GM19043 (cell line): ENCODE results near the gene FAM234A.
A peak's percentile ranks its signal among the peaks of the same experiment; 100 is the strongest.
"Not testable (repeated sequence)": the region's sequence is repeated elsewhere in the genome, so short reads cannot be mapped to it uniquely, and the experiment has no call there.

Source experiments
- ATAC-seq: cut with Tn5 transposase; IDR thresholded peaks from one replicate; pipeline ENCODE4 v1.9.1; 2021; ENCODE audit warnings: low read depth; ENCODE audit not compliant: unreplicated experiment

The FAM234A gene

GRCh38 chr16:234468-235305, at the start of gene FAM234A:
Gene FAM234A (plus strand): TSS chr16:234821. CDS start chr16:254414, 19,593 bp downstream.
- ATAC-seq = peak; percentile 71

GRCh38 chr16:185213-185612, 49.4 kb upstream of the FAM234A start:
- no peak for ATAC-seq

- no peak for ATAC-seq
These were observed 48.9 kb upstream of the FAM234A start for GRCh38 chr16:185691-186090.

- ATAC-seq = no peak
These were observed 47.3 kb upstream of the FAM234A start for GRCh38 chr16:187330-187729.

GRCh38 chr16:188674-189073, 45.9 kb upstream of the FAM234A start:
- no peak for ATAC-seq

GRCh38 chr16:189604-190186, 44.9 kb upstream of the FAM234A start:
- no peak for ATAC-seq

GRCh38 chr16:191831-192230, 42.8 kb upstream of the FAM234A start:
- ATAC-seq = no peak

GRCh38 chr16:192686-193085, 41.9 kb upstream of the FAM234A start:
- ATAC-seq = no peak

GRCh38 chr16:193441-193840, 41.2 kb upstream of the FAM234A start:
- ATAC-seq = no peak

- no peak for ATAC-seq
These were observed 40.1 kb upstream of the FAM234A start for GRCh38 chr16:194516-194915.

- ATAC-seq = no peak
These were observed 34.2 kb upstream of the FAM234A start for GRCh38 chr16:200388-200787.

- ATAC-seq = no peak
These were observed 31.4 kb upstream of the FAM234A start for GRCh38 chr16:203246-203645.

- not testable (repeated sequence) for ATAC-seq
These were observed 30.6 kb upstream of the FAM234A start for GRCh38 chr16:204046-204445.

GRCh38 chr16:209359-209758, 25.3 kb upstream of the FAM234A start:
- ATAC-seq = not testable (repeated sequence)

- not testable (repeated sequence) for ATAC-seq
These were observed 22.9 kb upstream of the FAM234A start for GRCh38 chr16:211631-212180.

- ATAC-seq = no peak
These were observed 21.6 kb upstream of the FAM234A start for GRCh38 chr16:212999-213398.

GRCh38 chr16:220021-220420, 14.6 kb upstream of the FAM234A start:
- no peak for ATAC-seq

- ATAC-seq = no peak
These were observed 6.3 kb upstream of the FAM234A start for GRCh38 chr16:228151-228851.

GRCh38 chr16:228852-229730, 5.5 kb upstream of the FAM234A start, which contains the start of gene LUC7L:
Gene LUC7L (minus strand): TSS chr16:229449. CDS start chr16:229339, 110 bp downstream.
- ATAC-seq = peak; percentile 80

- ATAC-seq = no peak
These were observed 4.8 kb upstream of the FAM234A start for GRCh38 chr16:229731-230281.
